CD8-positive, alpha-beta memory T cell (primary cell): Measurements from ENCODE around the gene PHF21B. TPM values are rescaled to one million over a fixed set of nuclear protein-coding genes. Genes with fewer than 3 reads are reported as not detected.

Experiments used
- CTCF ChIA-PET: fragments of 350-600 bp; sonication (Branson Sonifier 250); formaldehyde crosslinking; loops from one replicate; lab custom pipeline; 2021; ENCODE audit warnings: antibody characterized with exemption; lab: Charles Lee
- POLR2A ChIA-PET: fragments of 350-600 bp; sonication (Branson Sonifier 250); formaldehyde crosslinking; loops from one replicate; lab custom pipeline; 2021; ENCODE audit warnings: antibody characterized with exemption; lab: Charles Lee
- DNase-seq, 5 donors: peaks; one replicate each; pipeline versions ENCODE4 v3.0.0 to v3.0.0-alpha.2; 2020 to 2022; ENCODE audit warnings: mixed read lengths in 1 of 5
- H3K27ac ChIP-seq: one replicate; pipeline ENCODE4 v1.7.0; 2013; ENCODE audit warnings: low read depth, mild to moderate bottlenecking, low read length, moderate library complexity
- H3K27me3 ChIP-seq: 2 replicates; pipeline ENCODE4 v1.7.0; 2013; ENCODE audit warnings: low read length, mild to moderate bottlenecking; ENCODE audit not compliant: insufficient read depth, poor library complexity, severe bottlenecking
- H3K36me3 ChIP-seq: 2 replicates; pipeline ENCODE4 v1.7.0; 2013; ENCODE audit warnings: mild to moderate bottlenecking, low read length, moderate library complexity; ENCODE audit not compliant: insufficient read depth
- H3K4me1 ChIP-seq: 2 replicates; pipeline ENCODE4 v1.7.0; 2013; ENCODE audit warnings: mild to moderate bottlenecking, low read length, moderate library complexity; ENCODE audit not compliant: insufficient read depth
- H3K4me3 ChIP-seq: 2 replicates; pipeline ENCODE4 v1.7.0; 2013; ENCODE audit warnings: mild to moderate bottlenecking, low read length
- H3K9me3 ChIP-seq: 2 replicates; pipeline ENCODE4 v1.7.0; 2013; ENCODE audit warnings: mild to moderate bottlenecking, low read length
- H3K27ac Mint-ChIP-seq, 8 donors: one replicate each; pipeline ENCODE4 v1.8.0; 2020 to 2021; ENCODE audit warnings: mixed read lengths in 8 of 8, mild to moderate bottlenecking in 6 of 8, inconsistent platforms in 3 of 8, moderate library complexity in 3 of 8
- H3K27me3 Mint-ChIP-seq, 2 donors: one replicate each; pipeline ENCODE4 v1.8.0; 2020 to 2021; ENCODE audit warnings: mixed read lengths in 2 of 2, mild to moderate bottlenecking in 1 of 2, moderate library complexity in 1 of 2
- H3K36me3 Mint-ChIP-seq, 3 donors: one replicate each; pipeline ENCODE4 v1.8.0; 2020 to 2021; ENCODE audit warnings: mixed read lengths in 3 of 3, inconsistent platforms in 1 of 3, mild to moderate bottlenecking in 1 of 3
- H3K4me1 Mint-ChIP-seq, 3 donors: one replicate each; pipeline ENCODE4 v1.8.0; 2020 to 2021; ENCODE audit warnings: mixed read lengths in 3 of 3, inconsistent platforms in 1 of 3, mild to moderate bottlenecking in 1 of 3
- H3K4me3 Mint-ChIP-seq, 7 donors: one replicate each; pipeline ENCODE4 v1.8.0; 2020 to 2021; ENCODE audit warnings: mixed read lengths in 7 of 7, mild to moderate bottlenecking in 6 of 7, moderate library complexity in 4 of 7, inconsistent platforms in 2 of 7
- H3K9me3 Mint-ChIP-seq, 5 donors: one replicate each; pipeline ENCODE4 v1.8.0; 2020 to 2022; ENCODE audit warnings: mixed read lengths in 5 of 5, mild to moderate bottlenecking in 3 of 5, moderate library complexity in 2 of 5, inconsistent platforms in 1 of 5
- polyA plus RNA-seq: library from polyadenylated mRNA; unstranded; fragments of 300-500 nt; fragmentation: Illumina TruSeq; gene quantifications from one replicate; pipeline ENCODE4 v1.2.3, GENCODE V29; 2021
- total RNA-seq, 2 experiments: library from RNA; stranded (reverse); gene quantifications; one replicate each; pipeline ENCODE4 v1.2.3, GENCODE V29; 2021

The PHF21B gene
- total and polyA plus RNA-seq, 3 experiments from 2014 or later: not detected

DNA sequence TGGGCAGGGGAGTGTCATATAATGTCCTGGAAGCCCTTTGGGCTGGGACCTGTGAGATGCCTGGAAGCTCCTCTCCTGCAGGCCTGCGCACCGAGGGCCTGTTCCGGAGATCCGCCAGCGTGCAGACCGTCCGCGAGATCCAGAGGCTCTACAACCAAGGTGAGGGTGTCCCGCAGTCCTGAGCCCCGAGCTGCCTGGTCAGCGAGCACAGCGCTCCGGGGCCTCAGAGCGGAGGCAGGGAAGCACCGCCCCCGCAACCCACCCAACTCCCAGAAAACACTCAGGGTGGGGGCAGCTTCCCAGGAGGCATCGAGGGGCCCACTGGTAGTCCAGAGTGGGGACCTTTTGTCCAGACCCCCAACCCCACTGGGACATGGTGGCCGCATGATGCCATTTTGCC is 161.9 kb downstream of the PHF21B start:
- H3K9me3 ChIP-seq: no peaks in the 10 kb centered on the region
- H3K4me1 ChIP-seq: no peaks in the 10 kb centered on the region
- Mint-ChIP-seq H3K4me3 (no peak overlapping the region), H3K27ac (no peak overlapping the region), H3K36me3 (peaks cover 0 to 9% (median 0%) of the 10 kb centered on the region in 3 donors), H3K9me3 (peaks cover 8 to 16% (median 10%) of the 10 kb centered on the region in 5 donors), H3K4me1 (no peaks in the 10 kb centered on the region), H3K27me3 (no peaks in the 10 kb centered on the region)
- ChIA-PET CTCF (no interaction called here), POLR2A (no interaction called here)
- no peak overlapping the region for H3K27ac ChIP-seq
- H3K27me3 ChIP-seq: no peaks in the 10 kb centered on the region
- peak in 1 of 5 donors; percentile 24 for DNase-seq
- H3K36me3 ChIP-seq: no peaks in the 10 kb centered on the region
- H3K4me3 ChIP-seq: no peak overlapping the region

DNA sequence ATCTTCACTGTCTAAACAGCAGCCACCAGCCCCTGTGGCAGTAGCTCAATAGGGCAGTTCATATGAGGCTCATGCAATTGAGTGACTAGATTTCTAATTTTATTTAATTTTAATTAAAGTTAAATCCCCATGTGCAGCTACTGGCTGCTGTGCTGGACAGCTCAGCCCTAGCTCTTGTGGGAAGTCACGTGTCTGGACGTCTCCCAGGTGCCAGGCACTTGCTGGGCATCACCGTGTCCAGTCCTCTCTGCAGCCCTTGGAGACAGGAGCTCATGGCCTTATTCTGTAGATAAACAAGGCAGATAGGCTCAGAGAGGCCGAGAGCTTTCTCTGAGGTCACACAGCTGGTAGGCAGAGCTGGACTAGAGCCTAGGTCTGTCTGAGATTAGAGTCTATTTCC is 162.4 kb downstream of the PHF21B start:
- no peak overlapping the region for H3K4me3 ChIP-seq
- H3K9me3 Mint-ChIP-seq: peaks cover 8 to 16% (median 10%) of the 10 kb centered on the region in 5 donors
- peak overlapping the region in 1 of 8 donors; percentile 47 for H3K27ac Mint-ChIP-seq
- H3K9me3 ChIP-seq: no peaks in the 10 kb centered on the region
- H3K27me3 Mint-ChIP-seq: no peaks in the 10 kb centered on the region
- H3K36me3 ChIP-seq: no peaks in the 10 kb centered on the region
- no peaks in the 10 kb centered on the region for H3K4me1 Mint-ChIP-seq
- no peak for DNase-seq
- H3K27me3 ChIP-seq: no peaks in the 10 kb centered on the region
- no peak overlapping the region for H3K4me3 Mint-ChIP-seq
- H3K27ac ChIP-seq: no peak overlapping the region
- peaks cover 0 to 9% (median 0%) of the 10 kb centered on the region in 3 donors for H3K36me3 Mint-ChIP-seq
- H3K4me1 ChIP-seq: no peaks in the 10 kb centered on the region
- ChIA-PET POLR2A (no interaction called here), CTCF (no interaction called here)

DNA sequence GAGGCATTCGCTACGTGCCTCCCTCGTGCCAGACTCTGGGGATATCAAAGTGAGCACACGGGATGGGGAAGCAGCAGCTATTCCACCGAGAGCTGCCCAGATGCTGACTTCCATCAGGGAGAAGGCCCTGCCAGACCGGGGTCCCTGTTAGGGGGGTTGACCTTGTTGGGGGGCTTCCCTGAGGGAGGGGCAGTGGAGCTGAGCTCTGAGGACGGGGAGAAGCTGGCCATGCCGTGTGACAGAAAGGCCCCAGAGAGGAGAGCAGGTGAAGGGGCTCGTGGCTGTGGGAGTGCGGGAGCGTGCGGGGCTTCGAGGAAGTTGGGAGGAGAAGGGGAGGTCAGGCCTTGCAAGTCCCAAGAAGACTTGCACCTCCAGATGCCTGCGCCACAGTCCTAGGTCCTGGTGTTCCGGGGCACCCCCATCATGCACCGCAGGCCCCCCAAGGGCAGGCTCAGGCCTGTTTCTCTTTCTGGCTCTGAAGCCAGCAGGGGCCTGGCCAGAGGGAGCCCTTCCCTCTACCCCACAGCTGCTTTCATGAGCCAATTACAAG is 163.0 kb downstream of the PHF21B start:
- no peaks in the 10 kb centered on the region for H3K36me3 ChIP-seq
- CTCF ChIA-PET: no interaction called here
- no peak overlapping the region for H3K4me3 ChIP-seq
- no peaks in the 10 kb centered on the region for H3K9me3 ChIP-seq
- DNase-seq: peak in 1 of 5 donors; percentile 32
- peaks cover 0 to 9% (median 0%) of the 10 kb centered on the region in 3 donors for H3K36me3 Mint-ChIP-seq
- no peak overlapping the region for H3K4me3 Mint-ChIP-seq
- H3K27me3 Mint-ChIP-seq: no peaks in the 10 kb centered on the region
- H3K27me3 ChIP-seq: no peaks in the 10 kb centered on the region
- peaks cover 8 to 16% (median 10%) of the 10 kb centered on the region in 5 donors for H3K9me3 Mint-ChIP-seq
- POLR2A ChIA-PET: no interaction called here
- no peaks in the 10 kb centered on the region for H3K4me1 Mint-ChIP-seq
- no peak overlapping the region for H3K27ac ChIP-seq
- H3K27ac Mint-ChIP-seq: no peak overlapping the region
- no peaks in the 10 kb centered on the region for H3K4me1 ChIP-seq

DNA sequence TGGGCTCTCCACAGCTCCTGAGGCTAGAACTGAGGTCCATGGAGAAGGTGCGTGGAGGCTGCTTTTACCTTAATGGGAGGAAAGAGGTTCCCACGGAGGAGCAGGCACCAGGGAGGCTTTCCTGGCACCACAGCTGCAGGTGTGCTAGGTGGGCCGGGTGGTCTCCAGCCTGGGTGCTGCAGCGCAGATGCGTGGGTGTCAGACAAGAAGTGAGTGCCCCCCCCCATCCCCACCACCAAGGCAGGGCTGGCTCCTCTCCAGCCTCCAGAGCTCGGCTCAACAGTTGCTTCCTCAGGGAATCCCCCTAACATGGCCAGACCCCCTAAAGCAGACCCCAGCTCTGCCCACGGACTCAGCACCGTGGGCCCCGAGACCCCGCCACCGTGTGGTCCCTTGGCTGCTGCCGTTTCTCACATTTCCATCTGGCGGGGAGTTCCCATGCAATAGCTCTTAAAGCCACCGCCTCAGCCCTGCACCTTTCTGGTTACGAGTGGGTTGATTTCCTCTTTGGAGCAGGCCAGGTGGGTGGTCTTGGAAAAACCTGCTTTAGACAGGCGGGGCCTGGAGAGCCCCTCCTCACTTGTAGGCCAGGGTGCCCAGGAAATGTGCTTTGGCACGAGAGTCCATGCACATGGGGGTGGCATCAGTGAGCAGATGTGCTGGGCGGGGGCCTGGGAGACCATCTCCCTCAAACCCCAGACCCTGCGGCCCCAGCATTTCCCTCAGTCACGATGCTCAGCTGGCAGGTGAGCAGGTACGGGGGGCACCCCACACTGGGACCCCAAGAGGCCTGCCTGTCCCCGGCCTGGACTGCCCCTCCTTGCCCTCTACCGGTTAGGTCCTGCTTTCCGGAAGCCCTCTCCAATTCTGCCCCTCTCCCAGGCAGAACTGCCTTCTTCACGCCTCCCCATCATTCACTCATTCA is 163.7 kb downstream of the PHF21B start:
- Mint-ChIP-seq H3K4me3 (no peak overlapping the region), H3K27me3 (no peaks in the 10 kb centered on the region), H3K36me3 (peaks cover 0 to 9% (median 0%) of the 10 kb centered on the region in 3 donors), H3K9me3 (peaks cover 8 to 16% (median 10%) of the 10 kb centered on the region in 5 donors), H3K4me1 (no peaks in the 10 kb centered on the region), H3K27ac (no peak overlapping the region)
- Histone ChIP-seq H3K9me3 (no peaks in the 10 kb centered on the region), H3K36me3 (no peaks in the 10 kb centered on the region), H3K27me3 (no peaks in the 10 kb centered on the region), H3K27ac (no peak overlapping the region), H3K4me3 (no peak overlapping the region), H3K4me1 (no peaks in the 10 kb centered on the region)
- CTCF ChIA-PET: no interaction called here
- DNase-seq: peak in 1 of 5 donors; percentile 37
- POLR2A ChIA-PET: no interaction called here

DNA sequence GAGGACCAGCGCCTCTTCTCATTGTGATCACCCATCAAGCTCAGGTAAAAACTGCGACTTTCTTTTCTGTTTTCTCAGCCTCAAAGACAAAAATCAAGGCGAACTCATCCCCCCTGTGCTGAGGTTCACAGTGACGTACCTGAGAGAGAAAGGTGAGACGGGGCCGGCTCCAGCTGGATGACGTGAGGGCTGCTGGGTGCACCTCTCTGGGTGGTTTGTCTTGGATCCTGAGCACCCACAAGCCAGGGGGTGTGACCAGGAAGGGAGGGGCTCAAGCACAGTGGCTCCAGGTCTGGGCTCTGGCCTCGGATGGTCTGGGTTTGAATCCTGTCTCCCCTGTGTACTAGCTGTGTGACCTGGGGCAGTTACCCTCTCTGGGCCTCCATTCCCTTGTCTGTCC is 164.6 kb downstream of the PHF21B start:
- Histone ChIP-seq H3K27ac (no peak overlapping the region), H3K4me3 (no peak overlapping the region), H3K9me3 (no peaks in the 10 kb centered on the region), H3K36me3 (no peaks in the 10 kb centered on the region), H3K4me1 (no peaks in the 10 kb centered on the region), H3K27me3 (no peaks in the 10 kb centered on the region)
- Mint-ChIP-seq H3K27me3 (peaks cover 0 to 3% of the 10 kb centered on the region in 2 donors), H3K4me1 (no peaks in the 10 kb centered on the region), H3K4me3 (no peak overlapping the region), H3K9me3 (peaks cover 8 to 16% (median 10%) of the 10 kb centered on the region in 5 donors), H3K36me3 (peaks cover 0 to 9% (median 0%) of the 10 kb centered on the region in 3 donors), H3K27ac (no peak overlapping the region)
- ChIA-PET POLR2A (no interaction called here), CTCF (no interaction called here)
- peak in 1 of 5 donors; percentile 27 for DNase-seq

DNA sequence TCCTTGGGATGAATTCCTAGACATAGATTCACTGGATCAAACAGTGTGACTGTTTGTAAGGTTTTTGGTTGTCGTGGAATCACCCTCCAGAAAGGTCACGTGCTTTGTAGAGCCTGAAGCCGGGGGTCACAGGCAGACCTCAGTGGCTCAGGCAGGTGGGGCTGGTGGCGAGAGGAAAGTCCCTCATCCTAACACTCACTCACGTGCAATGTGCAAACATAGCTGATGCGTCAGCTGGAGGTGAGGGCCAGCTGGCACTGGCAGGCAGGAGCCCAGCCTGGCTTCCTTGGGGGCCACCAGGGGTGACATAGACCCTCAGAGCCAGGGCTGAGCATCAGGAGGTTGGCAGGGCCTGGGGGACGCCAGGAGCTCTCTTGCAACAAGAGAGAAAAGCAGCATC is 167.4 kb downstream of the PHF21B start:
- no peaks in the 10 kb centered on the region for H3K4me1 ChIP-seq
- ChIA-PET CTCF (no interaction called here), POLR2A (no interaction called here)
- peak in 1 of 5 donors; percentile 27 for DNase-seq
- H3K36me3 ChIP-seq: no peaks in the 10 kb centered on the region
- H3K27me3 Mint-ChIP-seq: peaks cover 0 to 4% of the 10 kb centered on the region in 2 donors
- no peak overlapping the region for H3K27ac ChIP-seq
- peaks cover 0 to 9% (median 0%) of the 10 kb centered on the region in 3 donors for H3K36me3 Mint-ChIP-seq
- H3K9me3 ChIP-seq: no peaks in the 10 kb centered on the region
- no peak overlapping the region for H3K4me3 Mint-ChIP-seq
- no peak overlapping the region for H3K4me3 ChIP-seq
- no peak overlapping the region for H3K27ac Mint-ChIP-seq
- H3K27me3 ChIP-seq: no peaks in the 10 kb centered on the region
- peaks cover 8 to 16% (median 10%) of the 10 kb centered on the region in 5 donors for H3K9me3 Mint-ChIP-seq
- no peaks in the 10 kb centered on the region for H3K4me1 Mint-ChIP-seq

DNA sequence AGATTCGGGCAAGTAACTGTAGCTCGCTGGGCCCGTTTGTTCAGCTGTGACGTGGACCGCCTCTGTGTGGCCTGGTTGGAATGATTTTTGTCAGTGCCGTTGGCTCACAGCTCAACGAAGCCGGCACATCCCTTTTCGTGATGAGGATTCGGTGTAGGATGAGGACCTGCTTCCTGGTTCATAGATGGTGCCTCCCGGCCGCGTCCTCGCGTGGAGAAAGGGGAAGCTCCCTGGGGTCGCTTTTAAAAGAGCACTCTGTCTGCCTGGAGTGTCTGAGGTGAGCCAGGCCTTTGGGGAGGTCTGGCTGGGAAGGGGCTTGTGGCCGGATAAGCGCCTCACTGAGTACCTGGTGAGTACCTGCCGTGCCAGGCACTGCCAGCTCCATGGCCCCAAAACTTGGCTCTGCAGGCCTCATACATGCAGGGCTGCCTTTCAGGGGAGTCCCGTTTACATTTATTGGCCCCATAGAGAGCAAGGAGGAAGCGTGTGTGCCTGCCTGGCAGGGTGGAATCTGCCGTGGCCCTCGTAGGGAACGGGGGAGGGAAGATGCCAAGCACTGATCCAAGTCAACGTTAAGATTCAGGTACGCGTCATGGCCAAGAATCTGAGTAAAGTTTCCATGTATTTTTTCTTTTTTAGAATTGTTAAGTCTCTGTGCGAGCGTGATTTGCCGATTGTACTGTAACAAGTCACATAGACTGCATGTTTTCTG is 169.0 kb downstream of the PHF21B start:
- H3K36me3 ChIP-seq: no peaks in the 10 kb centered on the region
- Mint-ChIP-seq H3K27me3 (peaks cover under 1 to 4% of the 10 kb centered on the region in 2 donors), H3K4me1 (no peaks in the 10 kb centered on the region), H3K9me3 (peaks cover 9 to 19% (median 11%) of the 10 kb centered on the region in 5 donors), H3K27ac (no peak overlapping the region), H3K36me3 (peaks cover 0 to 12% (median 0%) of the 10 kb centered on the region in 3 donors), H3K4me3 (no peak overlapping the region)
- no peaks in the 10 kb centered on the region for H3K27me3 ChIP-seq
- no peak overlapping the region for H3K4me3 ChIP-seq
- POLR2A ChIA-PET: no interaction called here
- no peaks in the 10 kb centered on the region for H3K4me1 ChIP-seq
- peak in 1 of 5 donors; percentile 20 for DNase-seq
- no peaks in the 10 kb centered on the region for H3K9me3 ChIP-seq
- no peak overlapping the region for H3K27ac ChIP-seq
- CTCF ChIA-PET: no interaction called here
